Renal cortical epithelial cell (primary cell): ENCODE data around the gene NLN. TPM values are rescaled to one million over a fixed set of nuclear protein-coding genes. Genes with fewer than 3 reads are reported as not detected.
"Not testable (repeated sequence)": the region's sequence is repeated elsewhere in the genome, so short reads cannot be mapped to it uniquely, and the experiment has no call there.

Experiments used
- DNase-seq: peaks from one replicate; pipeline ENCODE4 v3.0.0-alpha.2; 2011; ENCODE audit warnings: low read depth
- total RNA-seq: library from RNA; depleted of rRNA; stranded (reverse); fragments of >200 nt; gene quantifications from 2 replicates; pipeline ENCODE4 v1.2.3, GENCODE V29; 2014

The NLN gene
- total RNA-seq, 1 donor from 2014 or later, result 67.6 TPM

- not testable (repeated sequence) for DNase-seq
These were observed 149.8 kb downstream of the NLN start for GRCh38 chr5:65871776-65872175.

GRCh38 chr5:65873181-65873750, 151.3 kb downstream of the NLN start:
- peak; percentile 69 for DNase-seq

GRCh38 chr5:65874241-65874640, 152.2 kb downstream of the NLN start:
- peak; percentile 79 for DNase-seq

DNA sequence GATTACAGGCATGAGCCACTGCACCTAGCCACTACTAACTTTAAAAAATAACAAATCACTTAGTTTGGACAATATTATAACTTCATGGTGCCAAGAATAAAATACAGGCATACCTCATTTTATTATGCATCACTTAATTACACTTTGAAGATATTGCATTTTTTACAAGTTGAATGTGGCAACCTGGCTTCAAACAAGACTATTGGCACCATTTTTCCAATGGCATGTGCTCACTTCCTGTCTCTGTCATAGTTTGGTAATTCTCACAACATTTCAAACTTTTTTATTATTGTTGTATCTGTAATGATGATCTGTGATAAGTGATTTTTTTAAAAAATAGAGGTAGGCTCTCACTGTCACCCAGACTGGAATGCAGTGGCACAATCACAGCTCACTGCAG, 154.5 kb downstream of the NLN start:
- DNase-seq, result no peak

DNA sequence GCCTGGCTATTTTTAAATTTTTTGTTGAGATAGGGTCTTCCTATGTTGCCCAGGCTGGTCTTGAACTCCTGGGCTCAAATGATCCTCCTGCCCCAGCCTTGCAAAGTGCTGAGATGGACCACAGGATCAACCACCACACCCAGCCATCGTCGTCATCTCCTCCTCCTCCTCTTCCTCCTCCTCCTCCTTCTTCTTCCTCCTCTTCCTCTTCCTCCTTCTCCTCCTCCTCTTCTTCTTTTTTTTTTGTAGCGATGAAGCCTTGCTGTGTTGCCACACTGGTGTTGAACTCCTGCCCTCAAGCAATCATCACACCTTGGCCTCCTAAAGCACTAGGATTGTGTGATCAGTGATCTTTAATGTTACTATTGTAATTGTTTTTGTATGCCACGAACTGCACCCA, 155.0 kb downstream of the NLN start:
- no peak for DNase-seq

Other genes with a start within 250 kb of the NLN start
- 2.7 and 41.8 TPM in 2 replicates for gene ADAMTS6, start 240.3 kb upstream of the NLN start, total RNA-seq
- 5.0 and 21.4 TPM in 2 replicates for gene CENPK, start 159.0 kb upstream of the NLN start, total RNA-seq
- 26.4 and 46.4 TPM in 2 replicates for gene PPWD1, start 158.9 kb upstream of the NLN start, total RNA-seq
- 13.2 and 23.9 TPM in 2 replicates for gene TRIM23, start 97.9 kb upstream of the NLN start, total RNA-seq
- gene SHLD3, start 97.2 kb upstream of the NLN start, total RNA-seq, result 5.4 and 6.1 TPM in 2 replicates
- 29.3 and 38.2 TPM in 2 replicates for gene TRAPPC13, start 97.2 kb upstream of the NLN start, total RNA-seq
- 10.0 and 13.5 TPM in 2 replicates for gene SGTB, start 96 bp upstream of the NLN start, total RNA-seq
- 104 and 108 TPM in 2 replicates for gene ERBIN, start 204.4 kb downstream of the NLN start, total RNA-seq